Measurements from ENCODE around the gene MT1A. TPM values are rescaled to one million over a fixed set of nuclear protein-coding genes. Genes with fewer than 3 reads are reported as not detected.
"Not testable (repeated sequence)": the region's sequence is repeated elsewhere in the genome, so short reads cannot be mapped to it uniquely, and the experiment has no call there.

Gene MT1A
- polyA plus RNA-seq, 1 donor from 2014 or later, result not detected

GRCh38 chr16:56669840-56670619 lies 31.6 kb downstream of the MT1A start:
- Histone ChIP-seq H3K27ac (ENCODE audit: low read length) (no peak overlapping the region), H3K4me2 (ENCODE audit: low read length) (no peak overlapping the region), H3F3A (ENCODE audit: insufficient read depth, low read length, poor library complexity, severe bottlenecking) (no peaks in the 10 kb centered on the region), H3K9me2 (ENCODE audit: insufficient read depth, low read length) (no peaks in the 10 kb centered on the region), H3K9me3 (ENCODE audit: low read length) (no peaks in the 10 kb centered on the region), H3K9ac (ENCODE audit: low read length) (no peak overlapping the region), H2AFZ (ENCODE audit: low read depth, low read length) (no peak overlapping the region), H3K27me3 (ENCODE audit: insufficient read depth, low read depth, low read length) (peaks cover 93% of the 10 kb centered on the region), H3K4me3 (ENCODE audit: low read length) (no peak overlapping the region), H4K20me1 (ENCODE audit: insufficient read depth) (no peaks in the 10 kb centered on the region), H3K79me2 (replicated peaks; ENCODE audit: insufficient read depth, low read length) (no peaks in the 10 kb centered on the region), H3K36me3 (ENCODE audit: insufficient read depth, low read length) (no peaks in the 10 kb centered on the region)
- TF ChIP-seq RAD21 (conservative IDR thresholded peaks at IDR 0.05) (no peak), EP300 (conservative IDR thresholded peaks at IDR 0.05; ENCODE audit: poor library complexity, severe bottlenecking) (no peak)

GRCh38 chr16:56670620-56670934 lies 32.1 kb downstream of the MT1A start:
- H3F3A ChIP-seq (ENCODE audit: insufficient read depth, low read length, poor library complexity, severe bottlenecking), result no peaks in the 10 kb centered on the region
- no peaks in the 10 kb centered on the region for H4K20me1 ChIP-seq (ENCODE audit: insufficient read depth)
- no peaks in the 10 kb centered on the region for H3K9me2 ChIP-seq (ENCODE audit: insufficient read depth, low read length)
- no peaks in the 10 kb centered on the region for H3K79me2 ChIP-seq (replicated peaks; ENCODE audit: insufficient read depth, low read length)
- H3K9me3 ChIP-seq (ENCODE audit: low read length), result no peaks in the 10 kb centered on the region
- peaks cover 93% of the 10 kb centered on the region for H3K27me3 ChIP-seq (ENCODE audit: insufficient read depth, low read depth, low read length)
- no peaks in the 10 kb centered on the region for H3K36me3 ChIP-seq (ENCODE audit: insufficient read depth, low read length)
- no peak overlapping the region for H3K27ac ChIP-seq (ENCODE audit: low read length)
- no peak overlapping the region for H3K9ac ChIP-seq (ENCODE audit: low read length)
- TF ChIP-seq POLR2AphosphoS5 (IDR thresholded peaks at IDR 0.05) (no peak), EP300 (conservative IDR thresholded peaks at IDR 0.05; ENCODE audit: poor library complexity, severe bottlenecking) (no peak), TAF1 (IDR thresholded peaks at IDR 0.05; ENCODE audit: low read depth) (no peak), SMC3 (conservative IDR thresholded peaks at IDR 0.05; ENCODE audit: poor library complexity) (no peak), MXI1 (conservative IDR thresholded peaks at IDR 0.05; ENCODE audit: poor library complexity, severe bottlenecking) (no peak), EZH2 (IDR thresholded peaks at IDR 0.05; ENCODE audit: borderline replicate concordance, insufficient read depth, low read length, poor library complexity, severe bottlenecking) (no peak), RAD21 (conservative IDR thresholded peaks at IDR 0.05) (no peak)
- TF ChIP-seq, protein P1, sequence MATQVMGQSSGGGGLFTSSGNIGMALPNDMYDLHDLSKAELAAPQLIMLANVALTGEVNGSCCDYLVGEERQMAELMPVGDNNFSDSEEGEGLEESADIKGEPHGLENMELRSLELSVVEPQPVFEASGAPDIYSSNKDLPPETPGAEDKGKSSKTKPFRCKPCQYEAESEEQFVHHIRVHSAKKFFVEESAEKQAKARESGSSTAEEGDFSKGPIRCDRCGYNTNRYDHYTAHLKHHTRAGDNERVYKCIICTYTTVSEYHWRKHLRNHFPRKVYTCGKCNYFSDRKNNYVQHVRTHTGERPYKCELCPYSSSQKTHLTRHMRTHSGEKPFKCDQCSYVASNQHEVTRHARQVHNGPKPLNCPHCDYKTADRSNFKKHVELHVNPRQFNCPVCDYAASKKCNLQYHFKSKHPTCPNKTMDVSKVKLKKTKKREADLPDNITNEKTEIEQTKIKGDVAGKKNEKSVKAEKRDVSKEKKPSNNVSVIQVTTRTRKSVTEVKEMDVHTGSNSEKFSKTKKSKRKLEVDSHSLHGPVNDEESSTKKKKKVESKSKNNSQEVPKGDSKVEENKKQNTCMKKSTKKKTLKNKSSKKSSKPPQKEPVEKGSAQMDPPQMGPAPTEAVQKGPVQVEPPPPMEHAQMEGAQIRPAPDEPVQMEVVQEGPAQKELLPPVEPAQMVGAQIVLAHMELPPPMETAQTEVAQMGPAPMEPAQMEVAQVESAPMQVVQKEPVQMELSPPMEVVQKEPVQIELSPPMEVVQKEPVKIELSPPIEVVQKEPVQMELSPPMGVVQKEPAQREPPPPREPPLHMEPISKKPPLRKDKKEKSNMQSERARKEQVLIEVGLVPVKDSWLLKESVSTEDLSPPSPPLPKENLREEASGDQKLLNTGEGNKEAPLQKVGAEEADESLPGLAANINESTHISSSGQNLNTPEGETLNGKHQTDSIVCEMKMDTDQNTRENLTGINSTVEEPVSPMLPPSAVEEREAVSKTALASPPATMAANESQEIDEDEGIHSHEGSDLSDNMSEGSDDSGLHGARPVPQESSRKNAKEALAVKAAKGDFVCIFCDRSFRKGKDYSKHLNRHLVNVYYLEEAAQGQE (IDR thresholded peaks at IDR 0.05; ENCODE audit: borderline replicate concordance), result no peak
- TF ChIP-seq, protein P2, sequence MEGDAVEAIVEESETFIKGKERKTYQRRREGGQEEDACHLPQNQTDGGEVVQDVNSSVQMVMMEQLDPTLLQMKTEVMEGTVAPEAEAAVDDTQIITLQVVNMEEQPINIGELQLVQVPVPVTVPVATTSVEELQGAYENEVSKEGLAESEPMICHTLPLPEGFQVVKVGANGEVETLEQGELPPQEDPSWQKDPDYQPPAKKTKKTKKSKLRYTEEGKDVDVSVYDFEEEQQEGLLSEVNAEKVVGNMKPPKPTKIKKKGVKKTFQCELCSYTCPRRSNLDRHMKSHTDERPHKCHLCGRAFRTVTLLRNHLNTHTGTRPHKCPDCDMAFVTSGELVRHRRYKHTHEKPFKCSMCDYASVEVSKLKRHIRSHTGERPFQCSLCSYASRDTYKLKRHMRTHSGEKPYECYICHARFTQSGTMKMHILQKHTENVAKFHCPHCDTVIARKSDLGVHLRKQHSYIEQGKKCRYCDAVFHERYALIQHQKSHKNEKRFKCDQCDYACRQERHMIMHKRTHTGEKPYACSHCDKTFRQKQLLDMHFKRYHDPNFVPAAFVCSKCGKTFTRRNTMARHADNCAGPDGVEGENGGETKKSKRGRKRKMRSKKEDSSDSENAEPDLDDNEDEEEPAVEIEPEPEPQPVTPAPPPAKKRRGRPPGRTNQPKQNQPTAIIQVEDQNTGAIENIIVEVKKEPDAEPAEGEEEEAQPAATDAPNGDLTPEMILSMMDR (IDR thresholded peaks at IDR 0.05; ENCODE audit: poor library complexity, severe bottlenecking), result no peak
- H3K4me3 ChIP-seq (ENCODE audit: low read length), result no peak overlapping the region
- H2AFZ ChIP-seq (ENCODE audit: low read depth, low read length), result no peak overlapping the region
- H3K4me2 ChIP-seq (ENCODE audit: low read length), result no peak overlapping the region

GRCh38 chr16:56671691-56672090 lies 33.2 kb downstream of the MT1A start:
- not testable (repeated sequence) for H3K27ac ChIP-seq (ENCODE audit: low read length); H3F3A ChIP-seq (ENCODE audit: insufficient read depth, low read length, poor library complexity, severe bottlenecking); H3K4me3 ChIP-seq (ENCODE audit: low read length); H3K79me2 ChIP-seq (replicated peaks; ENCODE audit: insufficient read depth, low read length); H3K9ac ChIP-seq (ENCODE audit: low read length); H3K36me3 ChIP-seq (ENCODE audit: insufficient read depth, low read length); H2AFZ ChIP-seq (ENCODE audit: low read depth, low read length); H4K20me1 ChIP-seq (ENCODE audit: insufficient read depth); H3K4me2 ChIP-seq (ENCODE audit: low read length); H3K9me3 ChIP-seq (ENCODE audit: low read length); H3K9me2 ChIP-seq (ENCODE audit: insufficient read depth, low read length)
- peaks cover 93% of the 10 kb centered on the region for H3K27me3 ChIP-seq (ENCODE audit: insufficient read depth, low read depth, low read length)

- H3K9ac ChIP-seq (ENCODE audit: low read length); H3F3A ChIP-seq (ENCODE audit: insufficient read depth, low read length, poor library complexity, severe bottlenecking); H2AFZ ChIP-seq (ENCODE audit: low read depth, low read length); H3K27ac ChIP-seq (ENCODE audit: low read length); H3K4me2 ChIP-seq (ENCODE audit: low read length); H4K20me1 ChIP-seq (ENCODE audit: insufficient read depth); H3K4me3 ChIP-seq (ENCODE audit: low read length); H3K9me3 ChIP-seq (ENCODE audit: low read length); H3K9me2 ChIP-seq (ENCODE audit: insufficient read depth, low read length); H3K36me3 ChIP-seq (ENCODE audit: insufficient read depth, low read length); H3K79me2 ChIP-seq (replicated peaks; ENCODE audit: insufficient read depth, low read length): not testable (repeated sequence)
- H3K27me3 ChIP-seq (ENCODE audit: insufficient read depth, low read depth, low read length), result peaks cover 93% of the 10 kb centered on the region
Measured at GRCh38 chr16:56672171-56672570, 33.7 kb downstream of the MT1A start.
